Panc1 (cell line): Measurements from ENCODE around the gene PHLPP1. TPM values are rescaled to one million over a fixed set of nuclear protein-coding genes. Genes with fewer than 3 reads are reported as not detected.

Experiments
- ATAC-seq: fragments of 200-7000 bp; cut with Tn5 transposase; 2 replicates; pipeline ENCODE4 v1.9.1; 2020; ENCODE audit warnings: mild to moderate bottlenecking, moderate library complexity
- BruUV-seq: library from RNA; stranded (reverse); fragments of 400-500 nt; replicated peaks from 2 replicates; lab custom pipeline; 2021; lab: Mats Ljungman, UMichigan
- CTCF ChIA-PET: fragments of 300-600 bp; sonication (Branson Sonifier 250); formaldehyde crosslinking; loops from one replicate; lab custom pipeline; 2022; ENCODE audit warnings: antibody characterized with exemption; lab: Charles Lee
- POLR2A ChIA-PET: fragments of 300-600 bp; sonication (Branson Sonifier 250); formaldehyde crosslinking; loops from one replicate; lab custom pipeline; 2022; ENCODE audit warnings: antibody characterized with exemption; lab: Charles Lee
- DNase-seq: peaks from one replicate; pipeline ENCODE4 v3.0.0-alpha.2; 2010; ENCODE audit warnings: low read depth, low spot score
- H3K27ac ChIP-seq: 2 replicates; pipeline ENCODE4 v1.5.1; 2011; ENCODE audit warnings: mild to moderate bottlenecking, low read length, inconsistent platforms
- H3K27me3 ChIP-seq: fragments of 200-500 bp; sonication (Bioruptor generic); 2 replicates; pipeline ENCODE4 v1.6.0; 2014; ENCODE audit warnings: low read length, inconsistent platforms; ENCODE audit not compliant: control insufficient read depth, insufficient read depth
- H3K36me3 ChIP-seq: fragments of 200-500 bp; sonication (Bioruptor generic); 2 replicates; pipeline ENCODE4 v1.5.1; 2014; ENCODE audit warnings: inconsistent platforms, mild to moderate bottlenecking, low read length, moderate library complexity; ENCODE audit not compliant: control insufficient read depth, insufficient read depth
- H3K4me1 ChIP-seq: 2 replicates; pipeline ENCODE4 v1.5.1; 2011; ENCODE audit warnings: inconsistent platforms, mild to moderate bottlenecking, low read length, moderate library complexity; ENCODE audit not compliant: control insufficient read depth, insufficient read depth
- H3K4me3 ChIP-seq, 2 experiments: 2 replicates each; pipeline ENCODE4 v1.5.1; 2011 to 2012; ENCODE audit warnings: low read depth in 2 of 2, low read length in 2 of 2, mild to moderate bottlenecking in 2 of 2, inconsistent platforms in 1 of 2, moderate library complexity in 1 of 2
- H3K9me3 ChIP-seq: fragments of 200-500 bp; sonication (Bioruptor generic); 2 replicates; pipeline ENCODE4 v1.5.1; 2014; ENCODE audit warnings: low read depth, mild to moderate bottlenecking, inconsistent platforms, low read length, moderate library complexity; ENCODE audit not compliant: control insufficient read depth, insufficient read depth
- POLR2AphosphoS5 ChIP-seq: IDR thresholded peaks from 2 replicates; pipeline ENCODE4 v1.6.1; 2012; ENCODE audit warnings: mild to moderate bottlenecking, low read depth, low read length, moderate library complexity
- SIN3A ChIP-seq: IDR thresholded peaks from 2 replicates; pipeline ENCODE4 v1.6.1; 2012; ENCODE audit warnings: low read depth, mild to moderate bottlenecking, low read length, moderate library complexity, borderline replicate concordance; ENCODE audit not compliant: insufficient read depth
- TCF7L2 ChIP-seq: IDR thresholded peaks from 2 replicates; pipeline ENCODE4 v1.6.1; 2011; ENCODE audit warnings: mild to moderate bottlenecking, low read depth, low read length, inconsistent platforms
- in situ Hi-C: cut with HindIII; loops from 2 replicates; pipeline ENCODE4 v1.10.0; 2016; ENCODE audit warnings: low sequenced_read_pairs, low pct_unique_long_range_greater_than_20kb
- intact Hi-C: fragments of 100-400 bp; cut with micrococcal nuclease; formaldehyde crosslinking; loops from one replicate; pipeline ENCODE4 v1.10.0; 2022; ENCODE audit not compliant: unreplicated experiment
- total RNA-seq: library from RNA; stranded (reverse); gene quantifications from one replicate; pipeline ENCODE4 v1.2.1, GENCODE V29; 2021; ENCODE audit not compliant: unreplicated experiment
- TF ChIP-seq, protein P1 (sequence below), 2 experiments: IDR thresholded peaks; 2 replicates each; pipeline ENCODE4 v1.6.1; 2011 to 2012; ENCODE audit warnings: low read depth in 2 of 2, control low read depth in 1 of 2, low read length in 1 of 2, mild to moderate bottlenecking in 1 of 2, moderate library complexity in 1 of 2; ENCODE audit not compliant: insufficient read depth in 1 of 2
- TF ChIP-seq, protein P2 (sequence below): fragments of 450-650 bp; IDR thresholded peaks from 2 replicates; pipeline ENCODE4 v1.5.1; 2017; ENCODE audit warnings: mild to moderate bottlenecking

PHLPP1 gene
- total RNA-seq, 1 experiment from 2014 or later, result 6.3 TPM

DNA sequence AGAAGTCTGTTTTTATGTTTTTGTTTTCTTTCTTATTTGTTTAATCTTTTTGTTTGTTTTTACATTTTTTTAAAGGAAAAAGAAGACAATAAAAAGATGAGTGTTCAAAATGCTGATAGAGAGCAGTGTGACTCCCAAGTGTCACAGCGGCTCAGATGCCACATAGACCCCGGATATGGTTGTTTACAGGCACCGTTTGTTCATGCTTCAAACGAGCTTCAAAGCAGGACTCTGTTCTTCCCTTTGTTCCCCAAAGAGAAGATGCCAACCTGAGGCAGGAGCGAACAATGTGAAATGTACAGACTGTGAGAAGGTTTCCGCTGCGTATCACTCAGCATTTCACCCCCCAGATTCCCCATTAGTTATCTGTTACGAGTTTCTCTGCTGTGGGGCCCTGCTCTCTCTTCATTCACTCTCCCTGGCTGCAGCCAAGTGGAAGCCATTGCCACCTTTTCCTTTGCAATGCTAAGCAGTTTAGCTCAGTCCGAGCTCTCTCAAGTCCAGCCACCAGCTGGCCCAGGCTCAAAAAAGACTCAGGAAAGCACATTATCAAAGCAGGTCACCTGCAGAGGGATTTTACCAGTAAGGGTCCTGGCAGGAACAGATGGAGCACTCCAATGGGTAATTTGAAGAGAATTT, 36.4 kb upstream of the PHLPP1 start:
- in situ Hi-C loops, result no loop called here
- CTCF ChIA-PET, result no interaction called here
- no peak for ATAC-seq

DNA sequence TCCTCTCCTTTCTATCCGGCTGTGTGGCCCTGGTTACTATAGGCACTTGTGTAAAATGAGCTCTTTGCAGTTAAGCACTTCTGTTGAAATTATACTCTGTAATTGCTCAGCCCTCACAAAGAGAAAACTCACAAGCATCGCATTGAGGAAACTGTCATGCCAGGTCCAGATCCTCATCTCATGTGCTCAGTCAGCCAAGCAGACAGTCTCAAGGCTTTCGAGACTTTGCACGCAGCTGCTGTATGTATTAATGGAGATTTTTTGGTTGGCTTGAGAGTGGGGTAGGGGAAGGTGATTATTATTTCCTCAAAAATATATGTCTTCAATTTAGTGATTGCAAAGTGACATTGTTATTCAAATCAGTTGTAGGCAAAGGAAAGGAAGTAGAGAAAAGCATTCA, 33.0 kb upstream of the PHLPP1 start:
- no peak for ATAC-seq
- TF ChIP-seq, protein P1, sequence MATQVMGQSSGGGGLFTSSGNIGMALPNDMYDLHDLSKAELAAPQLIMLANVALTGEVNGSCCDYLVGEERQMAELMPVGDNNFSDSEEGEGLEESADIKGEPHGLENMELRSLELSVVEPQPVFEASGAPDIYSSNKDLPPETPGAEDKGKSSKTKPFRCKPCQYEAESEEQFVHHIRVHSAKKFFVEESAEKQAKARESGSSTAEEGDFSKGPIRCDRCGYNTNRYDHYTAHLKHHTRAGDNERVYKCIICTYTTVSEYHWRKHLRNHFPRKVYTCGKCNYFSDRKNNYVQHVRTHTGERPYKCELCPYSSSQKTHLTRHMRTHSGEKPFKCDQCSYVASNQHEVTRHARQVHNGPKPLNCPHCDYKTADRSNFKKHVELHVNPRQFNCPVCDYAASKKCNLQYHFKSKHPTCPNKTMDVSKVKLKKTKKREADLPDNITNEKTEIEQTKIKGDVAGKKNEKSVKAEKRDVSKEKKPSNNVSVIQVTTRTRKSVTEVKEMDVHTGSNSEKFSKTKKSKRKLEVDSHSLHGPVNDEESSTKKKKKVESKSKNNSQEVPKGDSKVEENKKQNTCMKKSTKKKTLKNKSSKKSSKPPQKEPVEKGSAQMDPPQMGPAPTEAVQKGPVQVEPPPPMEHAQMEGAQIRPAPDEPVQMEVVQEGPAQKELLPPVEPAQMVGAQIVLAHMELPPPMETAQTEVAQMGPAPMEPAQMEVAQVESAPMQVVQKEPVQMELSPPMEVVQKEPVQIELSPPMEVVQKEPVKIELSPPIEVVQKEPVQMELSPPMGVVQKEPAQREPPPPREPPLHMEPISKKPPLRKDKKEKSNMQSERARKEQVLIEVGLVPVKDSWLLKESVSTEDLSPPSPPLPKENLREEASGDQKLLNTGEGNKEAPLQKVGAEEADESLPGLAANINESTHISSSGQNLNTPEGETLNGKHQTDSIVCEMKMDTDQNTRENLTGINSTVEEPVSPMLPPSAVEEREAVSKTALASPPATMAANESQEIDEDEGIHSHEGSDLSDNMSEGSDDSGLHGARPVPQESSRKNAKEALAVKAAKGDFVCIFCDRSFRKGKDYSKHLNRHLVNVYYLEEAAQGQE (IDR thresholded peaks at IDR 0.05; ENCODE audit: insufficient read depth in 1 of 2, low read depth in 2 of 2, low read length in 1 of 2), result no peak
- TF ChIP-seq, protein P2, sequence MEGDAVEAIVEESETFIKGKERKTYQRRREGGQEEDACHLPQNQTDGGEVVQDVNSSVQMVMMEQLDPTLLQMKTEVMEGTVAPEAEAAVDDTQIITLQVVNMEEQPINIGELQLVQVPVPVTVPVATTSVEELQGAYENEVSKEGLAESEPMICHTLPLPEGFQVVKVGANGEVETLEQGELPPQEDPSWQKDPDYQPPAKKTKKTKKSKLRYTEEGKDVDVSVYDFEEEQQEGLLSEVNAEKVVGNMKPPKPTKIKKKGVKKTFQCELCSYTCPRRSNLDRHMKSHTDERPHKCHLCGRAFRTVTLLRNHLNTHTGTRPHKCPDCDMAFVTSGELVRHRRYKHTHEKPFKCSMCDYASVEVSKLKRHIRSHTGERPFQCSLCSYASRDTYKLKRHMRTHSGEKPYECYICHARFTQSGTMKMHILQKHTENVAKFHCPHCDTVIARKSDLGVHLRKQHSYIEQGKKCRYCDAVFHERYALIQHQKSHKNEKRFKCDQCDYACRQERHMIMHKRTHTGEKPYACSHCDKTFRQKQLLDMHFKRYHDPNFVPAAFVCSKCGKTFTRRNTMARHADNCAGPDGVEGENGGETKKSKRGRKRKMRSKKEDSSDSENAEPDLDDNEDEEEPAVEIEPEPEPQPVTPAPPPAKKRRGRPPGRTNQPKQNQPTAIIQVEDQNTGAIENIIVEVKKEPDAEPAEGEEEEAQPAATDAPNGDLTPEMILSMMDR, result no peak
- TF ChIP-seq TCF7L2 (no peak), SIN3A (no peak), POLR2AphosphoS5 (no peak)
- intact Hi-C loops, result no loop called here
- H3K27me3 ChIP-seq, result no peaks in the 10 kb centered on the region
- no TSS peak for BruUV-seq
- ChIA-PET CTCF (no interaction called here), POLR2A (no interaction called here)
- DNase-seq, result no peak
- no peaks in the 10 kb centered on the region for H3K36me3 ChIP-seq
- H3K4me3 ChIP-seq, result no peak overlapping the region
- H3K27ac ChIP-seq, result no peak overlapping the region
- H3K9me3 ChIP-seq, result no peaks in the 10 kb centered on the region
- in situ Hi-C loops, result no loop called here
- H3K4me1 ChIP-seq, result no peaks in the 10 kb centered on the region

More for the DNA sequence above, 36.4 kb upstream of the PHLPP1 start:
- no peaks in the 10 kb centered on the region for H3K36me3 ChIP-seq
- no peaks in the 10 kb centered on the region for H3K27me3 ChIP-seq
- BruUV-seq, result no TSS peak
- H3K4me3 ChIP-seq, result no peak overlapping the region
- TF ChIP-seq, protein P2, result no peak
- TF ChIP-seq POLR2AphosphoS5 (no peak), SIN3A (no peak), TCF7L2 (no peak)
- TF ChIP-seq, protein P1 (IDR thresholded peaks at IDR 0.05; ENCODE audit: insufficient read depth in 1 of 2, low read depth in 2 of 2, low read length in 1 of 2), result no peak
- H3K27ac ChIP-seq, result no peak overlapping the region
- POLR2A ChIA-PET, result no interaction called here
- no peak for DNase-seq
- intact Hi-C loops, result no loop called here
- H3K9me3 ChIP-seq, result no peaks in the 10 kb centered on the region
- no peaks in the 10 kb centered on the region for H3K4me1 ChIP-seq
